HG03457 (cell line): Measurements from ENCODE around the gene TFDP2.
"Not testable (repeated sequence)": the region's sequence is repeated elsewhere in the genome, so short reads cannot be mapped to it uniquely, and the experiment has no call there.

ENCODE experiments used
- ATAC-seq: cut with Tn5 transposase; IDR thresholded peaks from one replicate; pipeline ENCODE4 v1.9.1; 2021; ENCODE audit warnings: moderate number of reproducible peaks; ENCODE audit not compliant: unreplicated experiment

TFDP2 gene

DNA sequence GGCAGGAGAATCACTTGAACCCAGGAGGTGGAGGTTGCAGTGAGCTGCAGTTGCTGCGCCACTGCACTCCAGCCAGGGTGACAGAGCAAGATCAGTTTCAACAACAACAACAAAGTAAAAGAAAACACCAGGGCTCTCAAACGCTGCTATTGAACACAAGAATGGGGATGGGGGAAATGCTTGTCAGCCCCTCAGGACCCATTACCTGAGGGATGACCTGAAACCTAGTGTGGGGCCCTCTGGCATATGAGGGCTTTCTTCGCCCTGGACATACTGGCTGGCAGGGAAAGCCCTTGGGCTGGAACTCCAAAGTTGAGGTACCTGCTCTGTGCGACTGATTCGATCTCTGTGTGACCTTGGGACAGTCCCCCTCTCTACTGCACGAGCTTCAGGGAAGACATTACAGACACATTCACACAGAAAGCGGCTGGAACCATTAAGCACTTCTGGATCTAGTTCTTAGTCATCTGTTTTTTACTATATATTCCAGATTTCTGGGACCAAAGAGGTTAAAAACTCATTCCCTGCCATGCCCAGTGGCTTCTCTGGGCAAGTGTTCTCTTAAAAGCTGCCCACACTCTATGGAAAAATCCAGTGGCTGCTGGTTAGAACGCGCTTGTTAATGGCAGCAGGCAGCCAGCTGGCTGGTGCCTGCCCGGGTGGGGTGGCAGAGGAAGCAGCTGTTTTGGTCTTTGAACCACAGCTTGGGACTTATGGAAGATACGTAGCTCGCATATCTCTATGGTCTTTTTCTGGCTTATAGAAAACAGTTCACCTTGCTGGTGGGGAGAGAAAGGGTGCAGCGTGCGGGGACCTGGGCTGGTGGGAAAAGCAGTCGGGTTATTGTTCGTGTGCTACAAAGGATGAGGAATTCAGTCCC, 215.7 kb downstream of the TFDP2 start:
- ATAC-seq = no peak

DNA sequence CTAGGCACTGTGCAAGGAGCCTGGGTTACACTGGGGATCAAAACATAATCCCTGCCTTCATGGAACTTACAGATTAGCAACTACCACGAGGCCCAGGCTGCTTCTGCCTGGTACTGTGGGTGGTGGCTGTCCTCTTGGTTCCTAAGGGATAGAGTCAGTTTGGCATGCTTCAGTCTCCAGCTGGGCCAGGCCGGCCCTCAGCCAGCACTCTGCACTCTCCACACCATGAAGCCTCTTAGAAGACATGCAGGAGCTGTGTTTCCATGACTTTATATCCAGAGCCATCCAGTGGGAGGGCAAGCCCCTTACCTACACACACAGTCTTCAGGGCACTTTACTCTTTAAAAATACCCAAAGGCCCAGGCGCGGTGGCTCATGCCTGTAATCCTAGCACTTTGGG, 218.5 kb downstream of the TFDP2 start:
- ATAC-seq = no peak

DNA sequence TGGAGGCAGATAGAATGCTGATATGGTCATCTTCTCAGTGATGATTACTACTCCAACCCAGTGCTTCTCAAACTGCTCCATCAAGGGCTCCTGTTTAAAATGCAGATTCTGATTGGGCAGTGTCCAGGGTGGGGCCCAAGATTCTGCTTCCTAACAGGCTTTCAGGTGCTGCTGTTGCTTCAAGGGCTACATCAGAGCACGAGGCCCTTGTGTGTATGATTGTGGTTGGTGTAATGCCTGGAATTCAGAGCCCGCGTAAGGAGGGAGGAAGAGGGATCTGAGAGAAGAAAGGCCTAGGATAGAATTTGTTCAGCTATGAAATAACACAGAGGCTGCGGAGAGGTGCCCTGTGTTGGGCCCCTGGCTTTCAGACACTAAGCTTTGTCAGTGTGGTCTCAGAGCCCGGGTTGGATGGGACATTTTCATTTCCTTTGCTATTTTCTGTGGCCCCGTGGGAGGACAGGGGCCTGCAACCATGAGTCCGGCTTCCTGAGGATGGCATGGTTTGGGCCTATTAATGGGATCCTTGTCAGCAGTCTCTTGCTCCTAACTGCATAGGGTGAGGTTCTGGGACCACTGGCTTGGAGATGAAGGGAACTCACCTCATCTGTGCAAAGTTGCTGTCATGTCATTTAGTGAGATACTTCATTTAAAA, 219.9 kb downstream of the TFDP2 start:
- no peak for ATAC-seq

DNA sequence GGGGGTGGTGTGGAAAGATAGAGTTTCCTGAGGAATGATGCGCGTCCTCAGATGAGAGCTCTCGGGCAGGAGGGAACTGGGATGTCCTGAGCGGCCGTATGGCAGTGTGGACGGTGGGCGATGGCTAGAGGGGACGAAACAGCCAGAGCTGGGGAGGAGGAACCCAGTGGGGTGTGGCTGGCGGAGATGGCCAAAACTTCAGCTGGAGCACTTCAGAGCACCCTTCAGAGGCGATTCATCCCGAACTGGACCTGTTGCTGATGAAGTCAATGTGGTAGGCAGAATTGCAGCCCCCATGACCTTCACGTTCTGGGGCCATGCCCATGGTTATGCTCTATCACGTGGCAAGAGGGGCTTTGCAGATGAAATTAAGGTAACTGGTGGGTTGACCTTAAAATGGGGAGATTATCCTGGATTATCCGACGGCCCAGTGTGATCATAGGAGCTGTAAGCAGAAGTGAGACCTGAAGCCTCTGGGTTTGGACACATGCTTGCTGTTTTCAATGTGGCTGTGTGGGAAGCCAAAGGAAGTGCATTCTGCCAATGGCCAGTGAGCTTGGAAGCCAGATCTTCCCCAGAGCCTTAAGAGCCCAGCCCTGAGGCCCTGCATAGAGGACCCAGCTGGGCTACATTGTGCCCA, 220.6 kb downstream of the TFDP2 start:
- no peak for ATAC-seq

DNA sequence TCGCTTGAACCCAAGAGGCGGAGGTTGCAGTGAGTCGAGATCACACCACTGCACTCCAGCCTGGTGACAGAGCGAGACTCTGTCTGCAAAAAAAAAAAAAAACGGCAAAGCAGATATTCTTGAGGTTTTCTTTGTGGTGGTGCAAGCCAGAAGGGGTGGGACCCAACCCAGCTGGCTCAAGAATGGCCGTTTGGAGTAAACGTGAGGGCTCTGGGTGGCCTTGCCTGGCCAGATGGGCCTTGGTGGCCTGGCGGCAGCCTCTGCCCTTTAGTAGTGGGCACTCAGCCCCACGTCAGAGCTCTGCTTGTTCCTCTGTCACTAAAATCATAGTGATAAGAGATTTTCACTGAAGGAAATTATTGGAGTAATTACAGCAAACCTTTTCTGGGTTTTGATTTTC, 222.4 kb downstream of the TFDP2 start:
- ATAC-seq = no peak

DNA sequence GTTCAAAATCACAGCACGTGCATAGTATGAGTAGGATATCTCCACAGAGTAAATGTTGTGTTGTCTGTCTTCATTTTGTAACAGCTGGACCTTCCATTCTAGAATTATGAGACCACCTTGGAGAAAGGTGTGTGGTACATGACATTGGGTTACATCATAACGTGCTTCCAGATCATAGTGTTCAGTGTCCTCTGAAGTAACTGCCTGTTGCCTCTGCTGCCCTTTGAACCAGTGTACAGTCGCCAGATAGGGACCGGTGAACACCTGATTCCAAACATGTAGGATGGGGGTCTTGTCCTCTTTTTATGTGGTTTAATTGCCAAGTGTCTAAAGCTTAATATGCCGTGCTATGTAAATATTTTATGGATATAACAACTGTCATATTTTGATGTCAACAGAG, 223.7 kb downstream of the TFDP2 start:
- ATAC-seq = not testable (repeated sequence)

DNA sequence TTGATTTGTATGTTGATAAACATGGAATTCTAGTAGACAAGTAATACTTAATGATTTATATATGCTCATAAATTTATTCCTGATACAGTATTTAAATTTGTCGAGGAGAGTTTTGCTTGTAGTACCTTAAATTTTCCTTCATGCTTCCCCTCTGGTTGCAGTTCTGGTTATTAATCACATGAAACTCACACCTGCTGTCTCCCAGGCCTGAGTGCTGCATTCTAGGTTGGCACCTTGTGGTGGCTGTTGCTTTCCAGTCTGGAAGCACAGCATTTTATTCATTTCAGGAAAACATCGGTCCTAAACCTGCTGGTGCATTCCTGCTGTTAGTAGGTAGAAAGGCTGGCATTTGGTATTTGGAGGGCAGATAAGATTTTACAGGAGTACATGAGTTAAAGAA, 228.0 kb downstream of the TFDP2 start:
- ATAC-seq = no peak

DNA sequence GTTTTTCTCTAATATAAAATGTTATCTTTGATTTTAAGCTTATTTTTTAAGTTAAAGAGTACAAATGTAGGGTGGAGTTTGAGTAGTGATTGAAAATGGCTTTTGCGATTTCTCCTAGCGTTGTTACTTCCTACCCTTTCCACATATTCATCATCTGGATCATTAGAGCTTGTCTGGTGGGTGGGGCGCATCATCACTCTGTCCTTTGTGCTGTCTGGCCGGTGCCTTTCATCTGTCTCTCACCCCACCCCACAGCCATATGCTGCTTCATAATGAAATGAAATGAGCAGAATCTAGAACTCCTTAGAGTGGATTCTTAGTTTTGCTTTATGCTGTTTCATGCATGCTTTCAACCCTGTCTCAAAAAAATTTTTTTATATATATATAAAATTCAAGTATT, 228.6 kb downstream of the TFDP2 start:
- ATAC-seq = no peak

DNA sequence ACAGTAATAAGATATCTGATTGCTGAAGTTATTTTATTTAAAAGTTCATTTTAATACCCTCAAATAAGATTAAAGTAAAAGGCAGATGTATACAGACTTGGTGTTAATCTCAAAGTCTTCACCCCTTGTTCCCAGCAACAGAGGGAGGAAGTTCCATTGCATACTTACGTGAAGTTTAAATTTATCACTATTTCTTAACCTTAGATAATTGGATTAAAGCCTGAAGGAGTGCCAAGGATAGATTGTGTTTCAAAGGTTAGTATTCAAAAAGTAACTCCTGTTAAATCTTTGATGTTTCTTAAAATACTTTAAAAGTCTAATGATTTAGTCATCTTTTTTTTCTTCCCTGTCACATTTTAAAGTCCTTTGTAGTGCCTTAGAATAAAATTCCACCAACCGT, 233.6 kb downstream of the TFDP2 start:
- ATAC-seq = no peak

DNA sequence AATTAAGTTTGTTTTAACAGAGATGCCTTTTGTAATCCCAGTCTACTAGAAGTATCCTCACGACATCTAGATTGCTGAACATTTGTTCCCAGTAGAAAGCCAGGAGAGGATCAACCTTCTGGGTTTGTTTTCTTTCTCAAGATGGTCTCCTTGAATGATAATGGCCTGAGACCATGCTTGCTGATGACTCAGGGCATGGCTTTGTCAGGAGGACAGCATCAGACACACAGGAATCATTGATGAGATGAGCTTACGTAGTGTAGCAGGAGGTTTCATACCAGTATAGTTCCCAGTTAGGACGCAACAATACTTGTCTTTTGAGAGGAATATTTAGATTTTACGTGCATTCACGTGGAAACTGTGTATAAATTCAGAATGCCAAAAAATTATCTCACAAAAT, 234.3 kb downstream of the TFDP2 start:
- ATAC-seq = no peak

DNA sequence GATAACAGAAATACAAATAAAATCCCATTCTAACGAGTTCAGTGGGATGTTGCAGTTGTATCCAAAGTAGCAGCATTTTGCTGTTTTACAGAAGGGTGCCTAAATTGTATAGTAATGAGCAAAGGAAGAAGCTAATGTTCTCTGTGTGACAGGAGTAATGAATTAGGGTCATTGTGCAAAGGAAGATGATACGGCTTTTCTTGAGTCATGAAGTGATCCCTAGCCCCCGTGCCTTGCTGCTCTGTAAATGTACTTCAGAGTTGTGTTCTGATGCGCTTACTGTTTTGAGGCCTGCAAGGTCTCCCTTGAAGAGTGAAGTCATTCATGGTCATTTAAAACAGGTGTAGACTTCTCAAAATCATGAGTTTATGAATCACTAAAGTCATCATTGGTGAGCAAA, 235.0 kb downstream of the TFDP2 start:
- ATAC-seq = no peak

DNA sequence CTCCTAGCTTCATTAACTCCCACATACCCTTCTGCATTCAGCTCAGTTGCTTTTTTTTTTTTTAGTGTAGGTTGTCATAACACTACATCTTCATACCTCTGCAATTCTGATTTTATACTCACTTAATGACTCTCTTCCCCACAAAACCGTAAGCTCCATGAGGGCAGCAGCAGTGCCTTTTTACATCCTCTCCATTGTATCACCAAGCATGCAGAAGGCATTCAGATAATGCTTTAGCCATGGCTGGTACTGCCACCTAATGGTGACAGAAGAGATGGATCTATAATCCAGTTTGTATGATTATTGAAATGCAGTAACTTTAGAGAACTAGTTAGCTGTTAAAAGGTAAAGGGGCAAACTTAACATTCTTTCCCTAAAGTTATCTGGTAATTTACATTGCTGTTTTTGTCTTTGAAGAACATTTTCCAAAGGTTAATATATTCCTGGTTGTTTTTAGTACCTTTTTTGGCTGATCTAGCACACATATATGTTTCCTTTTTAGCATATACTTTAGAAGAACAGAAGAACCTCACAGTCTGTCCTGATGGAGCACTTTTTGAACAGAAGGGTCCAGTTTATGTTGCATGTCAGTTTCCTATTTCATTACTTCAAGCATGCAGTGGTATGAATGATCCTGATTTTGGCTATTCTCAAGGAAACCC, 236.1 kb downstream of the TFDP2 start:
- no peak for ATAC-seq

DNA sequence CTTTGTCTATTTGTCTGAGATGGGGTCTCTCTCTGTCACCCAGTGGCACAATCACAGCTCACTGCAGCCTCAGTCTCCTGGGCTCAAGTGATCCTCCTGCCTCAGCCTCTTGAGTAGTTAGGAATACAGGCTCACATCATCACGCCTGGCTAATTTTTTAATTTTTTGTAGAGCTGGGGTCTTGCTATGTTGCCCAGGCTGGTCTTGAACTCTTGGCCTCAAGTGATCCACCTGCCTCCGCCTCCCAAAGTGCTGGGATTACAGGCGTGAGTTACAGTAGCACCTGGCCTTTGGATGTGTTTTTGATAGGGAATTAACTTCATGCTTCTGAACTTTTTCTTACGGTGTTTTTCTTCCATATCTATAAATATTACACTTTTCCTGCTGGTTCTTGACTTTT, 239.4 kb downstream of the TFDP2 start:
- ATAC-seq = not testable (repeated sequence)

DNA sequence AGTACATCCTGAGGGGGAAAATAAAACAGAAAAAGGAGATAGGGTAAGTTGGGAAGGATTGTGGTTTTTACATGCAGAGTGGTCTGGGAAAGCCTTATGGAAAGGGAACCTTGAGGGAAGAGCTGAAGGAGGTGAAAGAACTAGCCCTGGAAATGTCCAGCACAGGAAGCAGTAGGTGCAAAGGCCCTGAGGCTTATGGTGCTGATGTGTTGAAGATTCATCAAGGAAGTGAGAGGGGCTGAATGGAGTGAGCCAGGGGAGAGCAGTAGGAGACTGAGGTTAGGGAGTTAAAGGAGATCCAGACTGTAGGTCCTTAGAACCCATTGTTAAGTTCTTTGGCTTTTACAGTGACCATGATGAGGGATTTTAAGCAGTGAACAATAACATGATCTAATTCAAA, 239.9 kb downstream of the TFDP2 start:
- no peak for ATAC-seq

DNA sequence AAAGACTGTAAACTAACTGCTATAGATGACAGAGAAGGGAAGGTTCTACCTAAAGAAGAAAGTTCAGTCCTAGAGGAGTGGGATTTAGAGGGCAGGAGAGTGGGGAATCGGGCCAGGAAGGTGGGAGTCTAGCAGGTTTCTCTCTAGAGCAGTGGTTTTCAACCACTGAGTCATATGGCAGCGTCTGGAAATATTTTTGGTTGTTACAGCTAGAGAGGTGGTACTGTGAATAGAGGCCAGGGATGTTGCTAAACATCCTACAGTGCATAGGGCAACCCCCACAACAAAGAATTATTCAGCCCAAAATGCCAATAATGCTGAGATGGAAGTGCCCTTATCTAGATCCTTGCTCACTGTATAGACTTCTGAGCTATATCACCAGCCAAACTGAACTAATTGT, 244.2 kb downstream of the TFDP2 start:
- no peak for ATAC-seq

DNA sequence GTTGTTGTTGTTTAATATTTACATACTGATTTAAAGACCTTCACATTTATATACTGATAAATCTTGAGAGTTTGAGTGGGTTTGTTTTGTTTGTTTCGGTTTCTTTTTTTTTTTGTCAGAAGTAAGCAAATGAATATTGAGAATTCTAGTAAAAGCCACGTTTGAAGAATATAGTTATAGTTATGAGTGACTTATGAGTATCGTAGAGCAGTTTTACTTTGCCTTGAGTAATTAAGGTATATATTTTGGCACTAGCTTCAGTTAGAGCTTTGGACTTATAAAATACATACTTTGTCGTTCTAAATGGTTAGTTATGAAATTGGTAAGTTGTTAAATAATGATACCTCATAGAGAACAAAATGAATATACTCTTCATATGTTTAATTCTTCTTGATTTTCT, 245.1 kb downstream of the TFDP2 start:
- no peak for ATAC-seq

DNA sequence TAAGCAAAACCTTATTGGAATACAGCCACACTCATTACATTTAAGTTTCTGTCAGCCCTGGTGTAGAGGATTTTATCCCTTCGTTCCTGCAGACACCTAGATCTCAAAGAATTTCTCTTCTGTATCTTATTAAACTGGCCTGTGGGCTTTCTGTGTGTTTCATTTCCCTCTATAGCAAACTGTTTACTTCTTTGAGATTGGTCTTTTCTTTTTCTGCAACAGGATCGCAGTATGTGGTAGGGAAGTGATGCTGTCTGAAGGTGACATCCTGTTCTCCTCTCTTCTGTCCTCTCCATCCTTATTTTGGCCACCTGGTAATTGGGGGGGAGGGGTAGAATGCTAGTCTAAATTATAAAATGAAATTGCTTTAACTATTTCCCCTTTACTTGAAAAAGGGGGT, 247.4 kb downstream of the TFDP2 start:
- no peak for ATAC-seq

DNA sequence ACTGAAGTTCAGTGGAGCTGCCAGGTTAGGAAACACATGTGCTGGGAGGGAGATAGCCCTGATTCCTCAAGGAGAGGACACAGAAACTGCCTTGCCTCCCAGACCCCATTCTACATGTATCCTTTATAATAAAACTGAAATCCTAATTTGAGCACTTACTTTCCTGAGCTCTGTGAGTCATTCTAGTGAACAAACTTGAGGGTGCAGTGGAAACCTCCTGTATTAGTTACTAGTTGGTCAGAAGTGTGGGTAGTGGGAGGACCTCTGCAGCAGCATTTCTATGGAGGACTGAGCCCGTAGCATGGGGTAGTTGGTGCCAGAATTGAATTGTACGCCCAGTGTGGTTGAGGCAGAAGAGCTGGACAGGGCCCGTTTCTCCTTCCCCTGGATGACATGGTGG, 249.0 kb downstream of the TFDP2 start:
- ATAC-seq = no peak

DNA sequence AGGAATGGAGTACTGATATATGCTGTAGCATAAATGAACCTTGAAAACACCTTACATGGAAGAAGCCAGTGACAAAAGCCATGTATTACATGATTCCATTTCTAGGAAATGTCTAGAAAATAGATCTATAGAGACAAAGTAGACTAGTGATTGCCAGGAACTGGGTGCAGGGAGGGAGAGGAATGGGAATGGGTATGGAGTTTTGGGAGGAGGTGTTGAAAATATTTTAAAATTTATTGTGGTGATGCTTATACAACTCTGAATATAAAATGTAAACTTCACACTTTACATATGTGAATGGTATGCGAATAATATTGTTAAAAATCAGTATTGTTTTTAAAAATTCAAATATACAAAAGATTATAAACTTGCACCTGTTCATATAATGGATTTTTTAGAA, 250.4 kb downstream of the TFDP2 start:
- ATAC-seq = no peak

DNA sequence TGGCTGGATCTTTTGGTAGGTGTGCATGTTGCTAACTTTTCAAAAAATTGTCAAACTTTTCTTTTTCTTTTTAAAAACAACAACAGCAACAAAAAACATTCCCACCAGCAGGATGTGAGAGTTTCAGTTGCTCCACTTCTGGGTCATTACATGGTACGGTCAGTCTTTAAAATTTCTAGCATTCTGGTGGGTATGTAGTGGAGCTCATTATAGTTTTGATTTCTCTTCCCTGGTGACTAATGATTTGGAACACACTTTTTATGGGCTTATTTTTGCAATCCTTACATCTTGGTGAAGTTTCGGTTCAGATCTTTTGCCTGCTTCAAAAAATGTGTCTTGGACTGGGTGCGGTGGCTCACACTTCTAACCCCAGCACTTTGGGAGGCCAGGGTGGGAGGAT, 253.6 kb downstream of the TFDP2 start:
- ATAC-seq = no peak

DNA sequence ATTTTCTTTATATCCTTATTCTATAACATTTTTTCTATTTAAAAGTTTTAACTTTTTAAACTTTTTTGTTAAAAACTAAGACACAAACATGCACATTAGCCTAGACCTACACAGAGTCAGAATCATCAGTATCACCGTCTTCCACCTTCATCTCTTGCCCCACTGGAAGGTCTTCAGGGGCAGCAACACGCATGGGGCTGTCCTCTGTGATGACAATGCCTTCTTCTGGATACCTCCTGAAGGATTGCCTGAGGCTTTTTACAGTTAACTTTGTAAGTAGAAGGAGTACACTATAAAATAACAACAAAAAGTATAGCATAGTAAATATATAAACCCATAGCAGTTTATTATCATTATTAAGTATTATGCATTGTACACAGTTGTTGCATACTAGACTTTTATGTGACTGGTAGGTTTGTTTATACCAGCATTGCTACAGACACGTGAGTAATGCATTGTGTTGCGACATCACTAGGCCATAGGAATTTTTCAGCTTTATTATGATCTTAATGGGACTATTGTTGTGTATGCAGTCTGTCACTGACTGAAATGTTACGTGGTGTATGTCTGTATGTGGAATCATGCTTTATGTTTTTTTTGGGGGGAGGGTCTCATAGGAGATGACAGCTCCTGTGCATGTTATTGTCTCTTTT, 254.7 kb downstream of the TFDP2 start:
- ATAC-seq = no peak
